Right ventricle myocardium inferior (tissue), 1 donor: ENCODE results near the gene PTPN13. TPM values are rescaled to one million over a fixed set of nuclear protein-coding genes. Genes with fewer than 3 reads are reported as not detected.
A peak's percentile ranks its signal among the peaks of the same experiment; 100 is the strongest.

Source experiments
- ATAC-seq: fragments of 200-7000 bp; cut with Tn5 transposase; one replicate; pipeline ENCODE4 v1.9.1; 2020; ENCODE audit warnings: mild to moderate bottlenecking, moderate library complexity
- DNase-seq: peaks from one replicate; pipeline ENCODE4 v3.0.0; 2021; ENCODE audit errors: missing footprints
- intact Hi-C: fragments of 100-400 bp; cut with DNase I; formaldehyde crosslinking; loops from one replicate; pipeline ENCODE4 v1.11.0; 2022
- long read RNA-seq: library from polyadenylated mRNA; unstranded; transcript quantifications from one replicate; pipeline ENCODE4 v2.0.0, GENCODE V29; 2021
- total RNA-seq: library from RNA; stranded (reverse); fragmentation: NEBNext Ultra II Directional; extraction: Animal tissue kit (Norgen Biotek cat#: 25700); gene quantifications from one replicate; pipeline ENCODE4 v1.2.1, GENCODE V29; 2021
- donor health status: DM: no; HTN: yes; CAD: no; lungs with severe emphysema.

Gene PTPN13, protein sequence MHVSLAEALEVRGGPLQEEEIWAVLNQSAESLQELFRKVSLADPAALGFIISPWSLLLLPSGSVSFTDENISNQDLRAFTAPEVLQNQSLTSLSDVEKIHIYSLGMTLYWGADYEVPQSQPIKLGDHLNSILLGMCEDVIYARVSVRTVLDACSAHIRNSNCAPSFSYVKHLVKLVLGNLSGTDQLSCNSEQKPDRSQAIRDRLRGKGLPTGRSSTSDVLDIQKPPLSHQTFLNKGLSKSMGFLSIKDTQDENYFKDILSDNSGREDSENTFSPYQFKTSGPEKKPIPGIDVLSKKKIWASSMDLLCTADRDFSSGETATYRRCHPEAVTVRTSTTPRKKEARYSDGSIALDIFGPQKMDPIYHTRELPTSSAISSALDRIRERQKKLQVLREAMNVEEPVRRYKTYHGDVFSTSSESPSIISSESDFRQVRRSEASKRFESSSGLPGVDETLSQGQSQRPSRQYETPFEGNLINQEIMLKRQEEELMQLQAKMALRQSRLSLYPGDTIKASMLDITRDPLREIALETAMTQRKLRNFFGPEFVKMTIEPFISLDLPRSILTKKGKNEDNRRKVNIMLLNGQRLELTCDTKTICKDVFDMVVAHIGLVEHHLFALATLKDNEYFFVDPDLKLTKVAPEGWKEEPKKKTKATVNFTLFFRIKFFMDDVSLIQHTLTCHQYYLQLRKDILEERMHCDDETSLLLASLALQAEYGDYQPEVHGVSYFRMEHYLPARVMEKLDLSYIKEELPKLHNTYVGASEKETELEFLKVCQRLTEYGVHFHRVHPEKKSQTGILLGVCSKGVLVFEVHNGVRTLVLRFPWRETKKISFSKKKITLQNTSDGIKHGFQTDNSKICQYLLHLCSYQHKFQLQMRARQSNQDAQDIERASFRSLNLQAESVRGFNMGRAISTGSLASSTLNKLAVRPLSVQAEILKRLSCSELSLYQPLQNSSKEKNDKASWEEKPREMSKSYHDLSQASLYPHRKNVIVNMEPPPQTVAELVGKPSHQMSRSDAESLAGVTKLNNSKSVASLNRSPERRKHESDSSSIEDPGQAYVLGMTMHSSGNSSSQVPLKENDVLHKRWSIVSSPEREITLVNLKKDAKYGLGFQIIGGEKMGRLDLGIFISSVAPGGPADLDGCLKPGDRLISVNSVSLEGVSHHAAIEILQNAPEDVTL (N-terminal part only)
- total RNA-seq, result 4.5 TPM
- long read RNA-seq, result 0 reads

DNA sequence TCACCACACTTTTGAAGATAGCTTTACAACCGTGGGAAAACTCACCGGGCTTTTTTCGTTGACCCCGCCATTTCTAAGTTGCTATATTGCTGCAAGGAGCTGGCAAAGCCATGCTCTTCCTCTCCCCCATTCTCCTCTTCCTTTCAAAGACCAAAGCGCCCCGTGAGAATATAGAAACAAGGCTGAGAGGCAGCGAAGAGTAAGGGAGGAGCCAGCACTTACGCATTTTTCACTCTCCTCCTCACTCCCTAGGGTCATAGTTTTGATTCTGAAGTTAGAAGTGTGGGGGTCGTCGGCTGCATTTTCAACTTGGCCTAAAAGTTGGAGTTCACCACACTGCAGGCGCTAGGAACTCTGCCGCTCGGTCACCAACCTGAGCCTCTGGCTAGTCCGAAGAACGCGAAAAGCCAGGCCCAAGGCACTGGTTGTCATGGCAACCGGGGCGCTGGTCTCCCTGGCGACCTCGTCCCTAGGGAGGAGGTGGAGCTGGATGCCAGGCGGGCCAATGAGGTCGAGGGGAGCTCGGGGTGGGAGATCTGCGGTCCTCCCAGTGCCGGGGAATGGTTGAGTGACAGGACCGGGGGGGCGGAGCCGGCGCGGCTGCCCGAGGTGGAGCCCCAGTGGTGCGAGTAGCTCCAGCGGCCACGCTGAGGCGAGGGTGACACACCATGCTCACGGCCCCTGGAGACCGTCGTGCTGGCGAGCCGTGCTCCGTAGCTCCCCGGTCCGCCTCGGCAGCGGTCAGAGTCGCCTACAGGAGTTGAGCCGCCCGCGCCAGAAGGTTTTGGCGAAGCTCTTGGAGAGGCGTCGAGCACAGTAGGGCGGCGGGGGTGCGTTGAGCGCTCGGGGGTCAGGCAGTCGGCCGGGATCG is at the start of gene PTPN13:
PTPN13 (plus strand) TSS at position 628 of the 871 bp plus-strand sequence. CDS start 40,942 bp downstream, outside the sequence.
- ATAC-seq, result peak; percentile 99
- intact Hi-C loops, result no loop called here
- peak; percentile 96 for DNase-seq

DNA sequence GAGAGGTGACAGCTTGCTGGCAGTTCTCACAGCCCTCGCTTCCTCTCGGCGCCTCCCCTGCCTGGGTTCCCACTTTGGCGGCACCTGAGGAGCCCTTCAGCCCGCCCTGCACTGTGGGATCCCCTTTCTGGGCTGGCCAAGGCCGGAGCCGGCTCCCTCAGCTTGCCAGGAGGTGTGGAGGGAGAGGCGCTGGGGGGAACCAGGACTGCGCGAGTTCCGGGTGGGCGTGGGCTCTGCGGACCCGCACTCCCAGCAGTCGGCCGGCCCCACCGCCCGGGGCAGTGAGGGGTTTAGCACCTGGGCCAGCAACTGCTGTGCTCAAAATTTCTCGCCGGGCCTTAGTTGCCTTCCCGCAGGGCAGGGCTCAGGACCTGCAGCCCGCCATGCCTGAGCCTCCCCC is 47.0 kb upstream of the PTPN13 start:
- DNase-seq, result no peak
- intact Hi-C loops, result no loop called here

DNA sequence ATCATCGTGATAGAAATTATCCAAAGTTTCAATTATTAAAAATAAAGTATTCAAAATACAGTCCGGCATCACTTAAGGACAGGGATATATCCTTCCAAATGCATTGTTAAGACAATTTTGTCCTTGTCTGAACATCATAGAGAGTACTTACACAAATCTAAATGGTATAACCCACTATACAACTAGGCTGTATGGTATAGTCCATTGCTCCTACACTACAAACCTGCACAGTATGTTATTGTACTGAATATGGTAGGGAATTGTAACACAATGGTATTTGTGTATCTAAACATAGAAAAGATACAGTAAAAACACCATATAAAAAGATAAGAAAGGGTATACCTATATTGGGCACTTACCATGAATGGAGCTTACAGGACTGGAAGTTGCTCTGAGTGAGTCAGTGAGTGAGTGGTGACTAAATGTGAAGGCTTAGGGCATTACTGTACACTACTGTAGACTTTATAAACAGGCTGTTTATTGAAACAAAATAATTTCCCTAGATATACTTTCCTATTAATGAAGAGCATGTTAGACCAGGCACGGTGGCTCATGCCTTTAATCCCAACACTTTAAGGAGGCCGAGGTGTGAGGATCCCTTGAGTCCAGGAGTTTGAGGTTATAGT is 44.8 kb upstream of the PTPN13 start:
- no peak for DNase-seq
- no peak for ATAC-seq
- intact Hi-C loops, result no loop called here

More for the DNA sequence above, 47.0 kb upstream of the PTPN13 start:
- ATAC-seq, result no peak

DNA sequence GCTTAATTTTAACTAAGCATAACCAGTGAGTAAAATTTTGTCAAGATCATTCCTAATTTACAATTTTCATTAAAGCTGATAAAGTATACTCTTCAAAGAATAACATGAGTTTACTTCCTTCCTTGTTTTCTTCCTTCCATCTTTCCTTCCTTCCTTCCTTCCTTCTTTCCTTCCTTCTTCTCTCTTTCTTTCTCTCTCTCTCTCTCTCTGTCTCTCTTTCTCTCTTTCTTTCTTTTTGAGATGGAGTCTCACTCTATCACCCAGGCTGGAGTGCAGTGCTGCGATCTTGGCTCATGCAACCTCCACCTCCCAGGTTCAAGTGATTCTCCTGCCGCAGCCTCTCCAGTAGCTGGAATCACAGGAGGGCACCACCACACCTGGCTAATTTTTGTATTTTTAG is 42.7 kb upstream of the PTPN13 start:
- DNase-seq (no peak), ATAC-seq (no peak)
- intact Hi-C loops, result no loop called here

DNA sequence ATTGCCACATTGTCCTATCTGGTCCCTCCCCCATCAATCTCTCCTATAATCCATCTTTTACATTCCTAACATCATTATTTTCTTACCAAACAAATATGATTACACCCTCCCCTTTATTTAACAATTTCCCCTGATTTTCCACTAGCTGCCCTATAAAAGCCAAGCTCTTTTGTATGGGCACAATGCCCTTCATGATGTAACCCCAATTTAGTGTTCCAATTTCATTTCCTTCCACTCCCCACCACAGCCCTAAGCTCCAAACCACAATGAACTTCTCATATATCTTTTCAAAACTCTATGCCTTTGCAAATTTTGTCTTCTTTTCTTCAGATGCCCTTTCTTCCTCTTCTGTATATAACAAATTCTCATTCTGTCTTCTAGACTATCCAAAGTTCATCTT is 39.5 kb upstream of the PTPN13 start:
- ATAC-seq (no peak), DNase-seq (no peak)
- intact Hi-C loops, result no loop called here

DNA sequence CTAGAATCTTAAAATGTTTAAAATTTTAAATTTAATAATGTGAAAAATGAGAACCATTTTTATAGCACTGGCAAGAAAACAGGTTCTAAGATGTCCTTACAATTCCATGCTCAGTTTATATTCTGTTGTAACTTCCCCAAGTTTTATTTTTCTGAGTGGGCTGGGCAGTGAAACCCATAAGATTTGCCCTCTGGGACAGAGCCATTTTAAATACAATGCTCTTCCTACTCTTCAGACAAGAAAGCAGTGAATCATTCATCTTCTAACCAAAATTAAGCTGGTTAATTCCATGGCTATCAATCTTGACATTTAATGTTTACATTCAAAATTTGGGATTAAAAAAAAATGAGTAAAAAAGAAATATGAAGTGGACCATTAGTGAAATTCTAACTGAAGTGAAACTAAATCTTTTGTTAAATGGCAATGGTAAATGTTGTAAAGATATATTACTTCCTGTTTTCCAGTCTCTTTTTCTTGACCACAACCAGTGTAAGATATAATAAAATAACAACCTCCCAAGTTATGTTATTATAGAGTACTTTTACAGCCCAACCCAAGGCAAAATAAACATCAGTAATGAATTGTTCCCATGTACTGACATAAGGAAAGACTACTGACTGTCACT is 37.2 kb upstream of the PTPN13 start:
- DNase-seq (no peak), ATAC-seq (no peak)
- intact Hi-C loops, result no loop called here

DNA sequence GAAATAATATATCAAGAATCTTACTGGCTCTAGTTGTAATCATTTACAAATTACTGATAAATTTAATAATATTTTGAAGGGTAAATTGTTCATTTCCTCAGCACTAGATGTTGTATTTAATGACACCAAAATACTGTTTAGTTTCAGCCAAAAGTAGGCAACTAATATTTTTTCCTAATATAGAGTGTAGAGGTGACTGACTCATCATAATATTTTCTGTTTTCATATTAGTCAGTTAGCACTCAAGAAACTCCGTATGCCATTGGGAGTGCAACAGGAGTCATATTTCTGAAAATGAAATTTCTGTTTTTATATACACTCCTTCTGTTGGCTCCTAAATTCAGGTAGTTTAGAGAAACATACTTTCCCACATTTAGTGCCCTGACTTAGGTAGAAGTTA is 36.6 kb upstream of the PTPN13 start:
- intact Hi-C loops, result no loop called here
- no peak for DNase-seq
- no peak for ATAC-seq

DNA sequence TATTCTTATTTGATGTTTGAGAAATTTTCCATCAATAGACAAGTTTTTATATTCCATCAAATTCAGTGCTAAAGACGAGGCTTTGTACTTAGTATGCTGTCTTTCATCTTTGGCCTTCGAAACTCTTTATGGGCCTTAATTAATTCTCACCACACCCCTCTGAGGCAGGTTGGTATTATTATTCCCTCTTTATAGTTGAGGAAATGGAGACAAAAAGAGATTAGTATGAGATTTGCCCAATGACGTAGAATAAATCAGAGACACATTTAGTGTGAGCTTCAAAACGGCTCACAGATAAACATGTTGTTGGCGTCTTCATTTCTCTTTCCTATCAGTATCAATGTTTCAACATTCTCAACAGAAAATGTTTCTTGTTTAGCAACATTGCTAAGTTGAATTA is 35.9 kb upstream of the PTPN13 start:
- intact Hi-C loops, result no loop called here
- no peak for ATAC-seq
- DNase-seq, result no peak

DNA sequence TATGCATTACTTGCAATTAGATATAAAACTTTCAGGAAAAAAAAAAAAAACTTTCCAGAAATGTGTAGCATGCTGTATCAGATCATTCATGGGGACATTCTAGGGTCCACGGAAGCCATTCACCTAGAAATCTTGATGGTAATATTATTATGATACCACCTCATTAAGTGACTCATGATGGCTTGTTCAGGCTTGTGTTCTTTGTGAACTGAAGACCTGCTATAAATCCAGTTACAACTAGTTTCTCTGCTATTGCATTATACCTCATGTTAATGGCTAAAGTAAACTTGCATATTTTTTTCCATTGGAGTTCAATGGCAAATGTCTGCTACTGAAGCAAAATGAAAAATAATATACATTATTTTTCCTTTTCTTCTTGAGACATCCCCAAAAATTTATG is 35.3 kb upstream of the PTPN13 start:
- intact Hi-C loops, result no loop called here
- no peak for DNase-seq
- no peak for ATAC-seq

DNA sequence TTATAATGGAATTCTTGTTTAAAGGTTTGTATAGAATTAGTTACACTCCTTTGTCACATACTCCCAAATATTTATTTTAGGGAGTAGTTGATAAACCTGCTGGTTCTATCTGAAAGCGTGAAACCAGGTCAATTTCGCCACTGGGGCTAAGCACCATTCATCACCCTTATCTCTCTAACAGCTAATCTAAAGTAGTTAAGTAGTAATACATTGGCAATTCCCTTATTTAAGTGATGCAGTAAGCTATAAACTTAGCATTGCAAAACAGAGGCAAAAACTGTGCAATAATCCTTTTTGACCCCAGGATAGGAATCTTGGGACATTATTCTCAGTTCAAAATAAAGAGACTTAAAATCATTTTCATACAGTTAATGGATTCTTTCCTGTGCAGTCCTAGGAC is 33.7 kb upstream of the PTPN13 start:
- no peak for DNase-seq
- intact Hi-C loops, result no loop called here
- ATAC-seq, result no peak

DNA sequence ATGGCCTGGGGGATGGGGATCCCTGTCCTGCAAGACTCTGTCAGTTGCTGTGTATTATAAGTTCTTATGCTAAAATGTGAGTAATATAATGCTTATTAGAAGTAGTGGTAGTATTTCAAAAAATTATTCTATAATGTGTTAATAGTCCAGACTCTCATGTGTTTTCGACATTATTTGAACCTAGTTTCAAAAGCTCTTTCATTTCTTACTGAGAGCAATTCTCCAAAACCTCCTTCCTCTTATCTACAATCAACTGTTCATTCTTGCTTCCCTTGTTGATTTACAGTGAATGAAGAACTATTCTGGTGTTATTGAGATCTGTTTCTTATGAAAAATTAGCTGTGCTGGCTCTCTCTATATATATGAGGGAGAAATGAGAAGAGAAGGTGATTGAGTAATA is 32.9 kb upstream of the PTPN13 start:
- ATAC-seq (no peak), DNase-seq (no peak)
- intact Hi-C loops, result no loop called here

DNA sequence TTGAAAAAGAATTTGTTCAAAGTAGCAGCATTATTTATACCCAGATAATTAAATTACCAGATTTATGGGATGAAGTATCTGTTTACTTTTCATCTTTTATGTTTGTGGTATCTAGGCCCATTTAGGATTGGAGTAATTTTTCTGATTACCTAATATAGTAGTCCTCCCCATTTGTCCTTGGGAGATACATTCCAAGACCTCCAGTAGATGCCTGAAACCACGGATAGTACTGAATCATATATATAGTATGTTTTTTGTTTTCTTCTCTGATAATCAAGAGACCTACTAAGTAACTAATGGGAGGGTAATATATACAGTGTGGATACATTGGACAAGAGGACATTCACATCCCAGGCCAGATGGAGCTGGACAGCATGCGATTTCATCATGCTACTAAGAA is 30.7 kb upstream of the PTPN13 start:
- DNase-seq, result no peak
- no peak for ATAC-seq
- intact Hi-C loops, result no loop called here

DNA sequence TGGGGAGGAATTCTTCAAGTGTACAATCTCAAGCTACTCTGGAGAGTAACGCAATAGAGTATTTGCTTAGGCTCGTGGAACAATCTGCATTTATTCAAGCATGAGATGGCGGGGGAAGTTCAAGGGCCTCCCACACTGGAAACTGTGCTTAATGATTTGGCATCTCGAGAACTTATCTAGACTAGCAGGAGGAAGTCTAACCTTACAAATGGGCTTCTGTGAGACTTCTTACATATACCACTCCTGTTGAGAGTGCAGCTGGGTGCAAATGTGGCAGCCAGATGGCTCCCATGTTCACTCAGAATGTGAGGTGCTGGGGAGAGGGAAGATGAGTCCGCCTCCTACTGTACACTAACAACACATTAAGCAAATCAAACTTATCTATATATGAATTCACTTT is 29.3 kb upstream of the PTPN13 start:
- ATAC-seq (no peak), DNase-seq (no peak)
- intact Hi-C loops, result no loop called here

DNA sequence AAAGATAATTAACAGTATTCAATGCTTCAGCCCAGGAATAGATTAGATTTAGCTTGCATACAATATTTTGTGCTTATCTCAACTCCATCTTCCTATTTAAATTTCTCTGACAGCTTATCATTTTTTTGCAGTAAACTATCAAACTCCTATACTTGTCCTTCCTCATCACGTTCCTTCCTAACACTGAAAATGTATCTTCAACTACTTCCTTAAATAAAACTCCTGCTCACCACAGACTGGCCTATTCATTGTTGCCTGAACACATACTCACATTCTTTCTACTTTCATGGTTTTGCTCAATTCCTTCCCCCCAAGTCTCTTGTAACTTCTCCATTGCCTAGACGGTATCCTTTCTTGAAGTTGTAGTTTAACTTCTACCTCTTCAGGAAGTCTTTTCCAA is 28.5 kb upstream of the PTPN13 start:
- intact Hi-C loops, result no loop called here
- ATAC-seq, result no peak

DNA sequence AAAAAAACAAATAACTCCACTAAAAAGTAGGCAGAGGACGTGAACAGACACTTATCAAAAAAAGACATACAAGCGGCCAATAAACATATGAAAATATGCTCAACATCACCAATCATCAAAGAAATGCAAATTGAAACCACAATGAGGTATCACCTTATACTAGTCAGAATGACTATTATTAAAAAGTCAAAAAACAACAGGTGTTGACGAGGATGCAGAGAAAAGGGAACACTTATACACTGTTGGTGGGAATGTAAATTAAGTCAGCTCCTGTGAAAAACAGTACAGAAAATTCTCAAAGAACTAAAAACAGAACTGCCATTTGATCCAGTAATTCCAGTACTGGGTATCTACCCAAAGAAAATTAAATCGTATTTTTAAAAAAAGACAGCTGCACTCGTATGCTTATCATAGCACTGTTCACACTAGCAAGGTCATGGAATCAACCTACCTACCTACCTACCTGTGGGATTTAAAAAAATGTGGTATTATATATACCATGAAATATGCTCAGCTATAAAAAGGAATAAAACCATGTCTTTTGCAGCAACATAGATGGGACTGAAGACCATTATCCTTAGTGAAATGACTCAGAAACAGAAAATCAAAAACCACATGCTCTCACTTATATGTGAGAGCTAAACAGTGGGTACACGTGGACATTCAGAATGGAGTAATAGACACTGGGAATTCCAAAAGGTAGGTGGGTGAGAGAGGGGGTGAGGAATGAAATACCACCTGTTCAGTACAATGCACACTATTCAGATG is 24.8 kb upstream of the PTPN13 start:
- intact Hi-C loops, result no loop called here
- no peak for ATAC-seq
- no peak for DNase-seq

More for the DNA sequence above, 28.5 kb upstream of the PTPN13 start:
- no peak for DNase-seq

DNA sequence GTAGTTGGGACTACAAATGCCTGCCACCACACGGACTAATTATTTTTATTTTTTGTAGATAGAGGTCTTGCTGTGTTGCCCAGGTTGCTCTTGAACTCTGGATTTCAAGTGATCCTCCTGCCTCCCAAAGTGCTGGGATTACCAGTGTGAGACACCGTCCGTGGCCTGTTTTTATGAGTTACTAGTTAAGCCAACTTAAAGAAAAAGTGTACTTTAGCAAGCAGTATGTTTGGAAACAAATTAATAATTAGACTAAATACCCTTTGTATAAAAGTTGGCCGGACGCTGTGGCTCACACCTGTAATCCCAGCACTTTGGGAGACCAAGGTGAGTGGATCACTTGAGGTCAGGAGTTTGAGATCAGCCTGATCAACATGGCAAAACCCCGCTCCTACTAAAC is 14.2 kb upstream of the PTPN13 start:
- intact Hi-C loops, result no loop called here
- no peak for DNase-seq
- no peak for ATAC-seq

DNA sequence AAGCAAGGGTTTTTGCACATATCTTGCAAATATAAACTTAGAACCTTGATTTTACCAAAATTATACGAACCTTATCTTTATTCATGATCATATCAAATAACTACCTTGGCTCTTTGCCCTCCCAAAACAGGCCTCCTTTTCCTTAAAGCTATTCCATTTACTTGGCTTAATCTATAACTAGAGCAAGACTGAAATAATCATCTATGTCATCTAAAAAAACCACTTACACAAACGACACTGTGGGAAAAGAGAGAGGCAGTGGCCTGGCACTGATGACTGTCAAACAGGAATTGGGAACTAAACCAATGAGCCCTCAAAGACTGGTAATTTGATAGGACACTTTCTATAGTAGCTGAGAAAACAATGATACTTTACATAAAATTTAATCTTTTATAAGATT is 11.7 kb upstream of the PTPN13 start:
- DNase-seq (no peak), ATAC-seq (no peak)
- intact Hi-C loops, result no loop called here
